ENCODE measurements around the gene TM9SF4.

DNA sequence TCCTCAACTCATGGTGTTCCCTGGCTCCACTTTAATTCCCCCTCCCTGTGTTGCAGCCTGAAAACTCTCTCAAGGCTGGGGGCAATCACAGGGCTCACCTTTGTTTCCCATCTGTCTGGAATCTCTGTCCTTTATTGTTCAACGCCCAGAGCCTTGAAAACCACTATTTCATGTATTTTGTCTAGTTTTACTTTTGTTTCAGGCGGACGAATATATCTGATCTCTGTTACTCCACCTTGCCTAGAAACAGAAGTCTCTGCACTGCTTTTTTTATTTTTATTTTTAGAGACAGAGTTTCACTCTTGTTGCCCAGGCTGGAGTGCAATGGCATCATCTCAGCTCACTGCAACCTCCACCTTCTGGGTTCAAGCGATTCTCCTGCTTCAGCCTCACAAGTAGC is 70.4 kb downstream of the TM9SF4 start:
- TF ChIP-seq TCF12 (IDR thresholded peaks at IDR 0.05; ENCODE audit: low read depth) (no peak), EP300 (IDR thresholded peaks at IDR 0.05; ENCODE audit: borderline replicate concordance) (no peak), CEBPB (IDR thresholded peaks at IDR 0.05) (no peak), FOXM1 (IDR thresholded peaks at IDR 0.05; ENCODE audit: borderline replicate concordance, low read depth) (no peak), YY1 (IDR thresholded peaks at IDR 0.05; ENCODE audit: low read depth) (no peak), TAF1 (IDR thresholded peaks at IDR 0.05; ENCODE audit: low read depth) (no peak), CREB1 (IDR thresholded peaks at IDR 0.05; ENCODE audit: low read depth) (no peak)
- TF ChIP-seq, protein P1, sequence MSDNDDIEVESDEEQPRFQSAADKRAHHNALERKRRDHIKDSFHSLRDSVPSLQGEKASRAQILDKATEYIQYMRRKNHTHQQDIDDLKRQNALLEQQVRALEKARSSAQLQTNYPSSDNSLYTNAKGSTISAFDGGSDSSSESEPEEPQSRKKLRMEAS (IDR thresholded peaks at IDR 0.05): no peak
- TF ChIP-seq, protein P2, sequence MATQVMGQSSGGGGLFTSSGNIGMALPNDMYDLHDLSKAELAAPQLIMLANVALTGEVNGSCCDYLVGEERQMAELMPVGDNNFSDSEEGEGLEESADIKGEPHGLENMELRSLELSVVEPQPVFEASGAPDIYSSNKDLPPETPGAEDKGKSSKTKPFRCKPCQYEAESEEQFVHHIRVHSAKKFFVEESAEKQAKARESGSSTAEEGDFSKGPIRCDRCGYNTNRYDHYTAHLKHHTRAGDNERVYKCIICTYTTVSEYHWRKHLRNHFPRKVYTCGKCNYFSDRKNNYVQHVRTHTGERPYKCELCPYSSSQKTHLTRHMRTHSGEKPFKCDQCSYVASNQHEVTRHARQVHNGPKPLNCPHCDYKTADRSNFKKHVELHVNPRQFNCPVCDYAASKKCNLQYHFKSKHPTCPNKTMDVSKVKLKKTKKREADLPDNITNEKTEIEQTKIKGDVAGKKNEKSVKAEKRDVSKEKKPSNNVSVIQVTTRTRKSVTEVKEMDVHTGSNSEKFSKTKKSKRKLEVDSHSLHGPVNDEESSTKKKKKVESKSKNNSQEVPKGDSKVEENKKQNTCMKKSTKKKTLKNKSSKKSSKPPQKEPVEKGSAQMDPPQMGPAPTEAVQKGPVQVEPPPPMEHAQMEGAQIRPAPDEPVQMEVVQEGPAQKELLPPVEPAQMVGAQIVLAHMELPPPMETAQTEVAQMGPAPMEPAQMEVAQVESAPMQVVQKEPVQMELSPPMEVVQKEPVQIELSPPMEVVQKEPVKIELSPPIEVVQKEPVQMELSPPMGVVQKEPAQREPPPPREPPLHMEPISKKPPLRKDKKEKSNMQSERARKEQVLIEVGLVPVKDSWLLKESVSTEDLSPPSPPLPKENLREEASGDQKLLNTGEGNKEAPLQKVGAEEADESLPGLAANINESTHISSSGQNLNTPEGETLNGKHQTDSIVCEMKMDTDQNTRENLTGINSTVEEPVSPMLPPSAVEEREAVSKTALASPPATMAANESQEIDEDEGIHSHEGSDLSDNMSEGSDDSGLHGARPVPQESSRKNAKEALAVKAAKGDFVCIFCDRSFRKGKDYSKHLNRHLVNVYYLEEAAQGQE (IDR thresholded peaks at IDR 0.05; ENCODE audit: low read depth): no peak

Measured in Ishikawa (cell line).